AG04450 (cell line): ENCODE measurements around the gene AP3D1. TPM values are rescaled to one million over a fixed set of nuclear protein-coding genes. Genes with fewer than 3 reads are reported as not detected.

ENCODE experiments used
- CTCF ChIA-PET: fragments of 300-600, 350-600 bp; formaldehyde crosslinking; extraction: SDS; loops from one replicate; lab custom pipeline; 2022; ENCODE audit warnings: antibody characterized with exemption, inconsistent platforms; lab: Charles Lee
- POLR2A ChIA-PET: fragments of 350-600 bp; formaldehyde crosslinking; extraction: SDS; loops from one replicate; lab custom pipeline; 2021; ENCODE audit warnings: antibody characterized with exemption, inconsistent platforms; lab: Yijun Ruan, JAX
- DNase-seq: peaks from one replicate; pipeline ENCODE4 v3.0.0-alpha.2; 2011; ENCODE audit warnings: low read depth, low spot score
- H3K27ac ChIP-seq: one replicate; pipeline ENCODE4 v1.5.1; 2012; ENCODE audit warnings: low read depth, low read length, control low read depth
- H3K27me3 ChIP-seq: one replicate; pipeline ENCODE4 v1.6.0; 2012; ENCODE audit warnings: low read length; ENCODE audit not compliant: control insufficient read depth, insufficient read depth
- H3K4me3 ChIP-seq: 2 replicates; pipeline ENCODE4 v1.5.1; 2011; ENCODE audit warnings: mild to moderate bottlenecking, low read depth, low read length, control low read depth
- H3K9me3 ChIP-seq: 2 replicates; pipeline ENCODE4 v1.5.1; 2012; ENCODE audit warnings: low read length; ENCODE audit not compliant: control insufficient read depth, insufficient read depth
- polyA plus RNA-seq: library from polyadenylated mRNA; depleted of rRNA; stranded (reverse); fragments of >200 nt; gene quantifications from 2 replicates; pipeline ENCODE4 v1.2.3, GENCODE V29; 2011
- TF ChIP-seq, protein P1 (sequence below): IDR thresholded peaks from 2 replicates; pipeline ENCODE4 v1.5.1; 2011; ENCODE audit warnings: low read depth, low read length, control low read depth, inconsistent platforms

AP3D1 gene
- polyA plus RNA-seq, 1 experiment = 68.2 TPM

DNA sequence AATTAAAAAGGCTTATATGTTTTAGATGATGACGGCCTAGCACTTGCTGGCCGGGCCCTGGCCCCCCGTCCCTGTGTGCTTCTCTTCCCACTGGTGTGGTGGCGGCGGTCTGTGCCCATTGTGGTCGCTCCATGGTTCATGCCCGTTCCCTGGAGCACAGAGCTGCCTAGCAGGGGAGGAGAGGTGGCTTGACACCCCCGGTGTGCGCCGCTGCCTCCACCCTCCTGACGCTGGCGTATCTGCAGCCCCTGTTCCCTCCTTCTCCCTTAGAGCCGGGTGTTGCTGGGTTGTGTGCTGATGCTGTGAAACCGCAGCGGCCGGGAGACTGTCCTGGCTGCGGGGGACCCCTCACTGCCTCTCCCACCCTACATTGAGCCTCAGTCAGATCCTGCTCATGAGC is 41.5 kb upstream of the AP3D1 start:
- TF ChIP-seq, protein P1, sequence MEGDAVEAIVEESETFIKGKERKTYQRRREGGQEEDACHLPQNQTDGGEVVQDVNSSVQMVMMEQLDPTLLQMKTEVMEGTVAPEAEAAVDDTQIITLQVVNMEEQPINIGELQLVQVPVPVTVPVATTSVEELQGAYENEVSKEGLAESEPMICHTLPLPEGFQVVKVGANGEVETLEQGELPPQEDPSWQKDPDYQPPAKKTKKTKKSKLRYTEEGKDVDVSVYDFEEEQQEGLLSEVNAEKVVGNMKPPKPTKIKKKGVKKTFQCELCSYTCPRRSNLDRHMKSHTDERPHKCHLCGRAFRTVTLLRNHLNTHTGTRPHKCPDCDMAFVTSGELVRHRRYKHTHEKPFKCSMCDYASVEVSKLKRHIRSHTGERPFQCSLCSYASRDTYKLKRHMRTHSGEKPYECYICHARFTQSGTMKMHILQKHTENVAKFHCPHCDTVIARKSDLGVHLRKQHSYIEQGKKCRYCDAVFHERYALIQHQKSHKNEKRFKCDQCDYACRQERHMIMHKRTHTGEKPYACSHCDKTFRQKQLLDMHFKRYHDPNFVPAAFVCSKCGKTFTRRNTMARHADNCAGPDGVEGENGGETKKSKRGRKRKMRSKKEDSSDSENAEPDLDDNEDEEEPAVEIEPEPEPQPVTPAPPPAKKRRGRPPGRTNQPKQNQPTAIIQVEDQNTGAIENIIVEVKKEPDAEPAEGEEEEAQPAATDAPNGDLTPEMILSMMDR = no peak
- ChIA-PET POLR2A (no interaction called here), CTCF (no interaction called here)
- no peaks in the 10 kb centered on the region for H3K27me3 ChIP-seq
- no peaks in the 10 kb centered on the region; the same call in 1 of the 2 replicates for H3K9me3 ChIP-seq
- no peak overlapping the region for H3K27ac ChIP-seq
- no peak for DNase-seq
- H3K4me3 ChIP-seq = no peak overlapping the region

DNA sequence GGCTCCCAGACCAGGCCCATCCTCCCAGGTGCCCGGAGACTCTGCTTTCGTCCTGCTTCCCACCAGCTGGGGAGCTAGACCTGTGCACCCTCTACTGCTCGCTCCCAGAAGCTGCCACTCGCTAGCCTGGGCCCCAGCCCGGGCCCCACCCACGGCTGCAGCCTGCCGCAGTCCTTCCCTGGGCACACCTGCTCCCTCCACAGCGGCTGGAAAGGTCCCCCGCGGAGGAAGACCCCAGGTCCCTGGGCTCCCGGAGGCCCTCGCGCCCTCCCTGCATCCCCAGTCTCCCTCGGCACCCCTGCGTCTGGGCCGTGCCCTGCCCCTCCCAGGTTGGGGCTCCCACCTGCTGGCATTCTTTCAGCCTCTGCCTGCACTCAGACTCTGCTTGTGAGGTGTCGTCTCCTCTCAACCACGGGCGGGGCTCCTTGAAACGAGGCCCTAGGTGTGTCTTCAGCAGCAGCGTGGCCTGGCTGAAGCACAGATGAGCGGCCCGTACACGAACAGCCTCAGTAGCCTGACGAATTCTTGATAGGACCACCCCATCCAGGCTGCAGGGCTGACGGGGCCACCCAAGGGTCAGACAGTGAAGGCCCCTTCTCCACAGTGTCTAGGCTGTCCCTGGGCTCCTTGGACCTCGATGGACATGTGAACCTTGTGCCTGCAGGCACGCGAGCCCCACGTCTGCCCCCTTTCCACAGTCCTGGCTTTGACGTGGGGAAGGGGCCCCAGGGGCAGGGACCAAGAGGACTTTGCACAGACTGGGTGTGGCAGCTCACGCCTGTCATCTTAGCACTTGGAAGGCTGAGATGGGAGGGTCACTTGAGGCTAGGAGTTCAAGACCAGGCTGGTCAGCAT is 40.3 kb upstream of the AP3D1 start:
- Histone ChIP-seq H3K27me3 (no peaks in the 10 kb centered on the region), H3K4me3 (no peak overlapping the region), H3K9me3 (no peaks in the 10 kb centered on the region; the same call in 1 of the 2 replicates), H3K27ac (no peak overlapping the region)
- POLR2A ChIA-PET = interaction anchor here (0.7 kb wide), 1 partner anchor 22 kb away, joined by 5 read pairs; no protein-coding TSS in a partner anchor
- CTCF ChIA-PET = interaction anchor here (0.6 kb wide), 1 partner anchor 37 kb away, joined by 9 read pairs; no protein-coding TSS in a partner anchor
- no peak for DNase-seq
- TF ChIP-seq, protein P1 = no peak

DNA sequence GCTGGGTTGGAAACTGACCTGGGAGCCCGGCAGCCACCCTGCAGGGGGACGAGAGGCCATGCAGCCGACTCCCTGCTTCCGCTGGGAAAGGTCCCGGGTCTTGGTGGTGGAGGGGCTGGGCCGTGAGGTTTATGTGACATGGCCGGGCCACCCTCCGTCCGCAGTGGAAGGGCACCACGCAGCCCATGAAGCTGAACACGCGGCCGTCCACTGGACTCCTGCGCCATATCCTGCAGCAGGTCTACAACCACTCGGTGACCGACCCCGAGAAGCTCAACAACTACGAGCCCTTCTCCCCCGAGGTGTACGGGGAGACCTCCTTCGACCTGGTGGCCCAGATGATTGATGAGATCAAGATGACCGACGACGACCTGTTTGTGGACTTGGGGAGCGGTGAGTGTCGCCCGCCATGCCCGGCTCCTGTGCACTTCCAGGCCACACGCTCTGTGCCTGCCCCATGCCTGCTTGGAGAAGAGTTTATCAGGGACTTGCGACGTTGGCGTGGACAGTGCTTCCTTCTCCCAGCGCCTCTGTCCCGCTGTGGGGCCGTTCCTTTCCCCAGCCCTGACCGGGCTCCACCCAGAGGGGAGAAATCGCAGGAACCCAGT is 39.6 kb upstream of the AP3D1 start:
- CTCF ChIA-PET = interaction anchor here (0.6 kb wide), 1 partner anchor 36 kb away, joined by 9 read pairs; no protein-coding TSS in a partner anchor
- POLR2A ChIA-PET = no interaction called here
- H3K9me3 ChIP-seq = no peaks in the 10 kb centered on the region; the same call in 1 of the 2 replicates

DNA sequence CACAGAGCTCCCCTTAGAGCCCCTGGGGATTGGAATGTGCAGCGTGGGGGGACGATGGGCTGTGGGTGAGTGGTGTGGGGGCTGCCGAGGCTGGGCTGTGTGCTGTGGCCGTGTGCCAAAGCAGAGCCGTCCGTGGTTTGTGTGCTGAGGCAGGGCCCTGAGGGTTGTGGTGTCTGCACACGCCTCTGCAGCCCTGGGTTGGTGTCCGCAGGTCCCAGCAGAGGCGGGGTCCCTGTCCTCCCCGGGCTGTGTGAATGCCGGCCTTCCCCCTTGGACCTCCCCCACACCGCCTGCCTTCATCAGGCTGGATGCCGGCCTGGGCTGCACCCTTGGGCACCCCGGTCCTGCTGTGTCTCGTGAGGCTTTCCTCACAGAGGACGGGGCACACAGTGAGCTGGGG is 38.5 kb upstream of the AP3D1 start:
- POLR2A ChIA-PET = interaction anchor here (0.5 kb wide), 1 partner anchor 71 kb away, joined by 5 read pairs; no protein-coding TSS in a partner anchor

More for the DNA sequence above, 39.6 kb upstream of the AP3D1 start:
- Histone ChIP-seq H3K27ac (no peak overlapping the region), H3K4me3 (no peak overlapping the region), H3K27me3 (no peaks in the 10 kb centered on the region)
- no peak for DNase-seq
- TF ChIP-seq, protein P1 = no peak

More for the DNA sequence above, 38.5 kb upstream of the AP3D1 start:
- no peak for DNase-seq
- TF ChIP-seq, protein P1 = no peak
- no peak overlapping the region for H3K4me3 ChIP-seq
- no peak overlapping the region for H3K27ac ChIP-seq
- H3K9me3 ChIP-seq = no peaks in the 10 kb centered on the region; the same call in 1 of the 2 replicates
- no peaks in the 10 kb centered on the region for H3K27me3 ChIP-seq
- CTCF ChIA-PET = interaction anchor here (0.6 kb wide), 1 partner anchor 69 kb away, joined by 3 read pairs; no protein-coding TSS in a partner anchor
